ENCODE measurements around the gene TTBK1.

- no peak for TF ChIP-seq CTCF (IDR thresholded peaks at IDR 0.05)
- no peak for TF ChIP-seq JUNB (IDR thresholded peaks at IDR 0.05)
Measured at GRCh38 chr6:43231735-43232450, 11.4 kb upstream of the TTBK1 start.

Measured in A549 (cell line).